Measurements from ENCODE around the gene MYL4.
"Not testable (repeated sequence)": the region's sequence is repeated elsewhere in the genome, so short reads cannot be mapped to it uniquely, and the experiment has no call there.

GRCh38 chr17:47168896-47169295 lies 40.3 kb upstream of the MYL4 start:
- TF ChIP-seq, protein P1, sequence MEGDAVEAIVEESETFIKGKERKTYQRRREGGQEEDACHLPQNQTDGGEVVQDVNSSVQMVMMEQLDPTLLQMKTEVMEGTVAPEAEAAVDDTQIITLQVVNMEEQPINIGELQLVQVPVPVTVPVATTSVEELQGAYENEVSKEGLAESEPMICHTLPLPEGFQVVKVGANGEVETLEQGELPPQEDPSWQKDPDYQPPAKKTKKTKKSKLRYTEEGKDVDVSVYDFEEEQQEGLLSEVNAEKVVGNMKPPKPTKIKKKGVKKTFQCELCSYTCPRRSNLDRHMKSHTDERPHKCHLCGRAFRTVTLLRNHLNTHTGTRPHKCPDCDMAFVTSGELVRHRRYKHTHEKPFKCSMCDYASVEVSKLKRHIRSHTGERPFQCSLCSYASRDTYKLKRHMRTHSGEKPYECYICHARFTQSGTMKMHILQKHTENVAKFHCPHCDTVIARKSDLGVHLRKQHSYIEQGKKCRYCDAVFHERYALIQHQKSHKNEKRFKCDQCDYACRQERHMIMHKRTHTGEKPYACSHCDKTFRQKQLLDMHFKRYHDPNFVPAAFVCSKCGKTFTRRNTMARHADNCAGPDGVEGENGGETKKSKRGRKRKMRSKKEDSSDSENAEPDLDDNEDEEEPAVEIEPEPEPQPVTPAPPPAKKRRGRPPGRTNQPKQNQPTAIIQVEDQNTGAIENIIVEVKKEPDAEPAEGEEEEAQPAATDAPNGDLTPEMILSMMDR (IDR thresholded peaks at IDR 0.05), result not testable (repeated sequence)
- TF ChIP-seq EP300 (IDR thresholded peaks at IDR 0.05), result not testable (repeated sequence)

Measured in gastroesophageal sphincter (tissue), 3 donors.